SU-DHL-6 (cell line): ENCODE measurements around the gene TIRAP.

Source experiments
- EZH2phosphoT487 ChIP-seq: fragments of 200-600 bp; sonication (generic), shearing (Covaris generic); conservative IDR thresholded peaks from 2 replicates; pipeline ENCODE4 v1.6.1; 2018; ENCODE audit warnings: mild to moderate bottlenecking, antibody characterized with exemption, low read length, moderate library complexity, mixed read lengths
- TF ChIP-seq, protein P1 (sequence below): fragments of 200-600 bp; sonication (generic); IDR thresholded peaks from one replicate; pipeline ENCODE4 v1.5.1; 2017; ENCODE audit warnings: antibody characterized with exemption, mild to moderate bottlenecking, low read length, moderate library complexity; ENCODE audit not compliant: insufficient read depth, poor library complexity, severe bottlenecking

DNA sequence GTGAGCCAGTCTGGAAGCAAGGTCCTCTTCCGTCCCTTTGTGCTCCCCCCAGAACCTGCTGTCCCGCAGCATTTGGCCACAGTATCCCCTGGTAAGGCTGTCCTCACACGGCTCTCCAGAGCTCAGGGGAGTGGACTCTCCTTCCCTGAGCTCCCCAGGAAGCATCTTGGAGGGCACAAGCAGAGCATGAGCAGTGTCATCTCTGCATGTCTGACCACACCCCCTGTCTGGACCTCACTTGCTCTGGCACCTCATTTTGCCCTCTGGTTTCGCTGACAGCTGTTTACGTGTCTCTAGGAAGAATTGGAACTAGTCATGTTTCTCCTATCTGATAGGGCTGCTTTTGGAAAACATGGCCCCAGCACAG lies 36.5 kb downstream of the TIRAP start:
- TF ChIP-seq, protein P1, sequence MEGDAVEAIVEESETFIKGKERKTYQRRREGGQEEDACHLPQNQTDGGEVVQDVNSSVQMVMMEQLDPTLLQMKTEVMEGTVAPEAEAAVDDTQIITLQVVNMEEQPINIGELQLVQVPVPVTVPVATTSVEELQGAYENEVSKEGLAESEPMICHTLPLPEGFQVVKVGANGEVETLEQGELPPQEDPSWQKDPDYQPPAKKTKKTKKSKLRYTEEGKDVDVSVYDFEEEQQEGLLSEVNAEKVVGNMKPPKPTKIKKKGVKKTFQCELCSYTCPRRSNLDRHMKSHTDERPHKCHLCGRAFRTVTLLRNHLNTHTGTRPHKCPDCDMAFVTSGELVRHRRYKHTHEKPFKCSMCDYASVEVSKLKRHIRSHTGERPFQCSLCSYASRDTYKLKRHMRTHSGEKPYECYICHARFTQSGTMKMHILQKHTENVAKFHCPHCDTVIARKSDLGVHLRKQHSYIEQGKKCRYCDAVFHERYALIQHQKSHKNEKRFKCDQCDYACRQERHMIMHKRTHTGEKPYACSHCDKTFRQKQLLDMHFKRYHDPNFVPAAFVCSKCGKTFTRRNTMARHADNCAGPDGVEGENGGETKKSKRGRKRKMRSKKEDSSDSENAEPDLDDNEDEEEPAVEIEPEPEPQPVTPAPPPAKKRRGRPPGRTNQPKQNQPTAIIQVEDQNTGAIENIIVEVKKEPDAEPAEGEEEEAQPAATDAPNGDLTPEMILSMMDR = no peak
- no peak for TF ChIP-seq EZH2phosphoT487
